Measurements from ENCODE around the gene DEDD2.
A peak's percentile ranks its signal among the peaks of the same experiment; 100 is the strongest.

The DEDD2 gene

DNA sequence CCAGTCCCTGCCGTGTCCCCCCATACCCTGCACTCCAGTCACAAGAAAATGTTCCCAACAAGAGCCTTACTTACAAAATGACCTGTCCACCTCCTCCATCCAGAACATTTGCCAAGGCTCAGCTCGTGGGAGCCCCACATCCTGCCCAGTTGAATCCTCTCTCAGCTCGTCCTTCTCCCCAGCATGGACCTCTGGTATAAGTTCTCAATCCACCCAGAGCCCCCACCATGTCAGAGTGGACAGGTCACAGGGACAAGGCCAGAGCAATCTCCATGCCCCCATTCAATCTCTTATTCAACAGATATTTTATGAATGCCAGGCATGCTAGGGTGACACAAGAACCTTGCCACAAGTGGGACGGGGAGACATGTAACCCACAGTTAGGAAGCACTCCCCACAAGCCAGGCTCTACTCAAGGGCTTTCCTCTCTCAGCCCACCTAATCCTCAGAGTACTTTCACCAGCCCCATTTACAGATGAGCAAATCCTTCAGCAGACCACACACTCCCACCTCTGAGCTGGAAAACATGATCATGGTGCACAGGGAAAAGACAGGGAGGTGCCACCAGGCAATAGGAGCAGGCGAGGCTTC, 15.1 kb downstream of the DEDD2 start:
- no peak for TF ChIP-seq POLR2A (IDR thresholded peaks at IDR 0.05; ENCODE audit: low read length)
- TF ChIP-seq GATA1 (IDR thresholded peaks at IDR 0.05; ENCODE audit: low read depth, low read length), result no peak
- no peak for DNase-seq

DNA sequence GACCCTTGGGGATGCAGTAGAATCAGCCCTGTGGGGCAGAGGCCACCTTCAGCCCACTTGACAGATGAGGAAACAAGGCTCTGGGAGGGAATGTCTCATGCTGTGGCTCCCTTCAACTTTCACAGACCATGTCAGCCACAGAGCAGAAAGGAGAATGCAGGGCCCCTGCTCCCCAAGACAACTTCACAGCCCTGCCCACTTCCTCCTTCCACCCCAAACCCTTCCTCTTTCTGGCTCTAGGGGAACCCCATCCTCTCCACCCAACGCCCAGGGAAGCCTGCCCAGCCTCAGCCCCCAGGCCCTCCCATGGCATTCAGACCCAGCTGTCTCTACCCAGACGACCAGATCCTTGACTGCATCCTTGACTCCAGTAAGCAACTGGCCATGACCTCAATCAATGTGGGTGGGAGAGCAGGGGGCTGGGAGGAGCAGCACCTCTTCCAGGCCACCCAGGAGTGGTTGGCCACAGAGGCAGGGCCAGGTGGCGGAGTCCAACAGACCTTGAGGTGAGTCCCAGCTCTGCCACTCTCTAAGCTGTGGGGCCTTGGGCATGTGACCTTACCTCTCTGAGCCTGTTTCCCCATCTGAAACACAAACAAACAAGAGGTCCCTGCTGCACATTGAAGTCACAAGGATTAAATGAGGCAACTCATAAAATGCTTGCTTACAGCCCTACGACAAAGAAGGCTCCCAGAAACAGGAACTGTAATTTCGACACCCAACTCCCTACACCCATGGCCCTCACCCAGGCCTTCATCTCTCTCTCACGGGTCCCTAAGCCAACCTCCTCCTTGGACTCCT, 15.8 kb downstream of the DEDD2 start:
- no peak for DNase-seq
- TF ChIP-seq GATA1 (IDR thresholded peaks at IDR 0.05; ENCODE audit: low read depth, low read length) (no peak), POLR2A (IDR thresholded peaks at IDR 0.05; ENCODE audit: low read length) (no peak)

- peak in 1 of 2 experiments; percentile 52 for DNase-seq
- TF ChIP-seq POLR2A (IDR thresholded peaks at IDR 0.05; ENCODE audit: low read length) (no peak), GATA1 (IDR thresholded peaks at IDR 0.05; ENCODE audit: low read depth, low read length) (no peak)
These were observed 17.3 kb downstream of the DEDD2 start for GRCh38 chr19:42200116-42200715.

DNA sequence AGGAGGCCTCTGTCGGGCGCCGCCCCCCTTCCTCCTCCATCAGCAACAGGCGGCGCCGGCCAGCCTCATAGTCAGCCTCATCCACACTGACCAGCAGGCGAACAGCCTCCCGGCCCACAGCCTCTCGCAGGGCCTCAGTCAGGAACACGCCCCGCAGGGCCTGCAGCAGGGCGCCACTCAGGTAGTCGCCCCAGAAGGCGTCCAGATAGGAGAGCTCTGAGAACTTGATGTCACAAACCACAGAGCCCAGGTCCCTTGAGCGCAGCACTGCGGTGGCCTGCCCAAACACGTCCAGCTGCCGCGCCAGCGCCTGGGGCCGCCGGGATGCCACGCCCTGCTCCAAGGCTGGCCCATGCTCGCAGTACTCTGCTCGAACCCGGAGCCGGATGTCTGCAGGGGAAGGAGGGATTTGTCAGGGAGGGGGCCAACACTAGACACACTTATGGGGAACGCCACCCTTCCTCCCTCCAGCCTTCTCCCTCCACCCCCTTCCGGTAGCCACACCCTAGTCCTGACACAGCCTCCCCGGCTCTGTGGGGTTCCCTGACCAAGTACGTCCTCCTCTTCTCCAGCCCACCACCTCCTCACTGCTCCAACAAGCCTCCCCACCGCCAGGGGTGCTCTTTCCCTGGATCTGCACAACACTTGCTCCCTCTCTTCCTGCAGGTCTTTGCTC, 17.9 kb downstream of the DEDD2 start:
- peak; percentile 85 to 87 for DNase-seq
- TF ChIP-seq GATA1 (IDR thresholded peaks at IDR 0.05; ENCODE audit: low read depth, low read length), result no peak
- TF ChIP-seq POLR2A (IDR thresholded peaks at IDR 0.05; ENCODE audit: low read length), result no peak

- no peak for DNase-seq
- TF ChIP-seq GATA1 (IDR thresholded peaks at IDR 0.05; ENCODE audit: low read depth, low read length), result no peak
- TF ChIP-seq POLR2A (IDR thresholded peaks at IDR 0.05; ENCODE audit: low read length), result no peak
These were observed 18.6 kb downstream of the DEDD2 start for GRCh38 chr19:42198676-42199439.

DNA sequence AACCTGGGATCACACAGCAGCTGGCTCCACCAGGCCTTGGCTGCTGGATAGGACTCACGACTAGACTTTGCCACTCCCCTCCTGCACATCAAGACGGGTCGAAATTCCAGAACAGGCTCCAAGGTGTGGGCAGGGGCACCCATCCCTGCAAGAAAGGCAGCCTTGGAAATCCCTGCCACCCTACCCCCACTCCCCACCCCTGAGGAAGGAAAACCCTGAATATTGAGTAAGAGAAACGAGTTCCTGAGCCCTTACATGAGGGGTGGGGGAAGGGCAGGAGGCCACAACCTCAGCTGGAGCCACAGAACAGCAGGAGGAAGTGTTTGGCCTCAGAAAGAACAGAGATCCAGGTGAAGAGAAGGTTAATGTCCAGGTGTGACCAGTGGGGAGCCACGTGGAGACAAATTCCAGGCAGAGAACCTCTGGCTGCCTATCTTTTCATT, 20.1 kb downstream of the DEDD2 start:
- no peak for TF ChIP-seq POLR2A (IDR thresholded peaks at IDR 0.05; ENCODE audit: low read length)
- TF ChIP-seq GATA1 (IDR thresholded peaks at IDR 0.05; ENCODE audit: low read depth, low read length), result no peak
- DNase-seq, result no peak

GRCh38 chr19:42196011-42197001, 21.2 kb downstream of the DEDD2 start:
- TF ChIP-seq POLR2A (IDR thresholded peaks at IDR 0.05; ENCODE audit: low read length) (no peak), GATA1 (IDR thresholded peaks at IDR 0.05; ENCODE audit: low read depth, low read length) (no peak)
- DNase-seq, result no peak

DNA sequence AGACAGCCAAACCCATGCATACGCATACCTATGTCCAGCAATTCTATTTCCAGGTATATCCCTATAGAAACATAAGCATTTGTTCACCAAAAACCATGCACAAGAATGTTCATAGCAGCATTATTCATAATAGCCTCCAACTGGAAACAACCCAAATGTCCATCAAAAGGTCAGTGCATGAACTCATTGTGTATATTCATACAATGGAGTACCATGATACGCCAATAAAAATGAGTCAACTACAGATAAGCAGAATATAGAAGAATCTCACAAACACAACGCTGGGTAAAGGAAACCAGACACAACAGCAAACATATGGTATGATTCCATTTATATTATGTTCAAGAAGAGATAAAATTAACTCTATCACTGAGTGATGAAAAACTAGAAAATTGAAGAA, 23.8 kb downstream of the DEDD2 start:
- DNase-seq, result no peak

GRCh38 chr19:42193294-42193693, 24.2 kb downstream of the DEDD2 start:
- no peak for DNase-seq
- TF ChIP-seq GATA1 (IDR thresholded peaks at IDR 0.05; ENCODE audit: low read depth, low read length) (no peak), POLR2A (IDR thresholded peaks at IDR 0.05; ENCODE audit: low read length) (no peak)

More for the DNA sequence above, 23.8 kb downstream of the DEDD2 start:
- no peak for TF ChIP-seq POLR2A (IDR thresholded peaks at IDR 0.05; ENCODE audit: low read length)
- no peak for TF ChIP-seq GATA1 (IDR thresholded peaks at IDR 0.05; ENCODE audit: low read depth, low read length)

DNA sequence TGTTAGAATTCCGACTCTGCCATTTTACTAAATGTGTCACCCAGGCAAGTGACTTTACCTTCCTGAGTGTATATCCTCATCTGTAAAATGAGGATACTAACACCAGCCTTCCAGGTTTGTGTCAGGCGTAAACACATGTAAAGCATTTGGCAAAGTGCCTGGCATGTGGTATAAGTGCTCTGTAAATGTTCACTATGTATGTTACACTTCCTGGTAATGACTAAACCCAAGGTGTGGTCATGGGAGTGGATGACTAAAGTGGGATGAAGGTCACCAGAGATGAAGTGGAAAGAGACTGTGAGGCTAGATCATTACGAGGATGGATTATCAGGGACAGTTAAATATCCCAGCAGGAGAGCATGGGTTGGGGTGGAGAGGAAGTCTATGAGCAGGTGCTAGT, 25.6 kb downstream of the DEDD2 start:
- DNase-seq, result peak; percentile 13 to 69
- TF ChIP-seq POLR2A (IDR thresholded peaks at IDR 0.05; ENCODE audit: low read length) (no peak), GATA1 (IDR thresholded peaks at IDR 0.05; ENCODE audit: low read depth, low read length) (no peak)

DNA sequence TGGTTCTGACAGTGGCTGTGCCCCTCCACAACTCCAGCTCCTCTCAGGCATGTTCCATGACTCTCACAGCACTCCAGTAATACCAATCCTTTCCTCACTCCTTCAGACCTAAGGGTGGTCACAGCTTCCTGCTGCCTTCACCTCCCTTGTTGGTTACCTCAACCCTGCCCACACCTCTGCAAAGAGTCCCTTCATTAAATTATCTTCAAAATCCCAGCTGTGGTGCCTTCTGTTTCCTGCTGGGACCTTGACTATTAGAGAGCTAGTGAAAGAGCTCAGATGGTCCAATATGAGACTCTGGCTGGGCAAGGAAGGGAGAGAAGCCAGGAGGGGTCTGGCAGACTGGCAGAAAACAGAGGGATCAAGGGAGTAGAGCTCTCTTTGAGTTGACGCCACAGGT, 26.1 kb downstream of the DEDD2 start:
- DNase-seq, result no peak
- TF ChIP-seq POLR2A (IDR thresholded peaks at IDR 0.05; ENCODE audit: low read length) (no peak), GATA1 (IDR thresholded peaks at IDR 0.05; ENCODE audit: low read depth, low read length) (no peak)

GRCh38 chr19:42189133-42189532, 28.3 kb downstream of the DEDD2 start:
- DNase-seq, result no peak
- TF ChIP-seq GATA1 (IDR thresholded peaks at IDR 0.05; ENCODE audit: low read depth, low read length), result no peak
- no peak for TF ChIP-seq POLR2A (IDR thresholded peaks at IDR 0.05; ENCODE audit: low read length)

All from erythroblast (primary cell).